ENCODE measurements around the gene ELOF1. TPM values are rescaled to one million over a fixed set of nuclear protein-coding genes. Genes with fewer than 3 reads are reported as not detected.

Gene ELOF1
- total and polyA plus RNA-seq, 4 donors: 18.3 to 79.8 (median 67.4) TPM

GRCh38 chr19:11555246-11555645 is 3.8 kb downstream of the ELOF1 start:
- no peak overlapping the region for H3K27ac ChIP-seq (ENCODE audit: low read depth, low read length)
- no peaks in the 10 kb centered on the region for H3K27me3 ChIP-seq (ENCODE audit: control insufficient read depth, insufficient read depth, low read length)
- 71% methylated on average over 4 of the region's 6 CpGs for WGBS (ENCODE audit: insufficient coverage)
- peak in 1 of 6 donors; percentile 47 for DNase-seq (ENCODE audit: low read depth in 4 of 6, low spot score in 6 of 6)
- peaks cover 55% of the 10 kb centered on the region for H3K36me3 ChIP-seq (ENCODE audit: control insufficient read depth, insufficient read depth, low read length)
- no peak overlapping the region for H3K4me3 ChIP-seq (ENCODE audit: low read depth, low read length)
- peaks cover 39% of the 10 kb centered on the region for H3K4me1 ChIP-seq (ENCODE audit: control insufficient read depth, insufficient read depth, low read length)
- no peaks in the 10 kb centered on the region for H3K9me3 ChIP-seq (ENCODE audit: control insufficient read depth, insufficient read depth, low read length)

- 94% methylated on average over 11 of the region's 12 CpGs for WGBS (ENCODE audit: insufficient coverage)
- no peaks in the 10 kb centered on the region for H3K27me3 ChIP-seq (ENCODE audit: control insufficient read depth, insufficient read depth, low read length)
- peaks cover 62% of the 10 kb centered on the region for H3K36me3 ChIP-seq (ENCODE audit: control insufficient read depth, insufficient read depth, low read length)
- H3K4me3 ChIP-seq (ENCODE audit: low read depth, low read length): no peak overlapping the region
- no peak for DNase-seq (ENCODE audit: low read depth in 4 of 6, low spot score in 6 of 6)
- H3K9me3 ChIP-seq (ENCODE audit: control insufficient read depth, insufficient read depth, low read length): no peaks in the 10 kb centered on the region
- peaks cover 30% of the 10 kb centered on the region for H3K4me1 ChIP-seq (ENCODE audit: control insufficient read depth, insufficient read depth, low read length)
- H3K27ac ChIP-seq (ENCODE audit: low read depth, low read length): no peak overlapping the region
Observed at GRCh38 chr19:11554160-11554559, 4.9 kb downstream of the ELOF1 start.

GRCh38 chr19:11552666-11553372 is 6.2 kb downstream of the ELOF1 start:
- no peak for DNase-seq (ENCODE audit: low read depth in 4 of 6, low spot score in 6 of 6)
- Histone ChIP-seq H3K36me3 (ENCODE audit: control insufficient read depth, insufficient read depth, low read length) (peaks cover 62% of the 10 kb centered on the region), H3K9me3 (ENCODE audit: control insufficient read depth, insufficient read depth, low read length) (no peaks in the 10 kb centered on the region), H3K27me3 (ENCODE audit: control insufficient read depth, insufficient read depth, low read length) (no peaks in the 10 kb centered on the region), H3K4me3 (ENCODE audit: low read depth, low read length) (no peak overlapping the region), H3K27ac (ENCODE audit: low read depth, low read length) (no peak overlapping the region), H3K4me1 (ENCODE audit: control insufficient read depth, insufficient read depth, low read length) (peaks cover 22% of the 10 kb centered on the region)
- WGBS (ENCODE audit: insufficient coverage): 81% methylated on average over 16 of the region's 20 CpGs

GRCh38 chr19:11551603-11552235 is 7.3 kb downstream of the ELOF1 start:
- 82% methylated on average over 25 of the region's 26 CpGs for WGBS (ENCODE audit: insufficient coverage)
- Histone ChIP-seq H3K27ac (ENCODE audit: low read depth, low read length) (no peak overlapping the region), H3K36me3 (ENCODE audit: control insufficient read depth, insufficient read depth, low read length) (peaks cover 58% of the 10 kb centered on the region), H3K27me3 (ENCODE audit: control insufficient read depth, insufficient read depth, low read length) (no peaks in the 10 kb centered on the region), H3K9me3 (ENCODE audit: control insufficient read depth, insufficient read depth, low read length) (no peaks in the 10 kb centered on the region), H3K4me3 (ENCODE audit: low read depth, low read length) (no peak overlapping the region), H3K4me1 (ENCODE audit: control insufficient read depth, insufficient read depth, low read length) (peaks cover 11% of the 10 kb centered on the region)
- DNase-seq (ENCODE audit: low read depth in 4 of 6, low spot score in 6 of 6): no peak

- Histone ChIP-seq H3K4me1 (ENCODE audit: control insufficient read depth, insufficient read depth, low read length) (peaks cover under 1% of the 10 kb centered on the region), H3K27ac (ENCODE audit: low read depth, low read length) (no peak overlapping the region)
- WGBS (ENCODE audit: insufficient coverage): 72% methylated on average over 5 of the region's 8 CpGs
Observed at GRCh38 chr19:11550265-11550664, 8.8 kb downstream of the ELOF1 start.

GRCh38 chr19:11549386-11549953 is 9.6 kb downstream of the ELOF1 start:
- Histone ChIP-seq H3K27me3 (ENCODE audit: control insufficient read depth, insufficient read depth, low read length) (no peaks in the 10 kb centered on the region), H3K4me1 (ENCODE audit: control insufficient read depth, insufficient read depth, low read length) (no peaks in the 10 kb centered on the region), H3K4me3 (ENCODE audit: low read depth, low read length) (no peak overlapping the region), H3K9me3 (ENCODE audit: control insufficient read depth, insufficient read depth, low read length) (no peaks in the 10 kb centered on the region), H3K36me3 (ENCODE audit: control insufficient read depth, insufficient read depth, low read length) (peaks cover 41% of the 10 kb centered on the region), H3K27ac (ENCODE audit: low read depth, low read length) (no peak overlapping the region)
- DNase-seq (ENCODE audit: low read depth in 4 of 6, low spot score in 6 of 6): no peak
- 89% methylated on average over 22 of the region's 24 CpGs for WGBS (ENCODE audit: insufficient coverage)

More at GRCh38 chr19:11550265-11550664, 8.8 kb downstream of the ELOF1 start:
- Histone ChIP-seq H3K27me3 (ENCODE audit: control insufficient read depth, insufficient read depth, low read length) (no peaks in the 10 kb centered on the region), H3K4me3 (ENCODE audit: low read depth, low read length) (no peak overlapping the region), H3K9me3 (ENCODE audit: control insufficient read depth, insufficient read depth, low read length) (no peaks in the 10 kb centered on the region), H3K36me3 (ENCODE audit: control insufficient read depth, insufficient read depth, low read length) (peaks cover 48% of the 10 kb centered on the region)
- no peak for DNase-seq (ENCODE audit: low read depth in 4 of 6, low spot score in 6 of 6)

- no peak overlapping the region for H3K27ac ChIP-seq (ENCODE audit: low read depth, low read length)
- no peaks in the 10 kb centered on the region for H3K9me3 ChIP-seq (ENCODE audit: control insufficient read depth, insufficient read depth, low read length)
Observed at GRCh38 chr19:11547929-11548700, 10.9 kb downstream of the ELOF1 start.

GRCh38 chr19:11541238-11541637 is 17.8 kb downstream of the ELOF1 start:
- Histone ChIP-seq H3K36me3 (ENCODE audit: control insufficient read depth, insufficient read depth, low read length) (no peaks in the 10 kb centered on the region), H3K27ac (ENCODE audit: low read depth, low read length) (no peak overlapping the region), H3K27me3 (ENCODE audit: control insufficient read depth, insufficient read depth, low read length) (peaks cover 23% of the 10 kb centered on the region), H3K4me3 (ENCODE audit: low read depth, low read length) (no peak overlapping the region), H3K9me3 (ENCODE audit: control insufficient read depth, insufficient read depth, low read length) (no peaks in the 10 kb centered on the region), H3K4me1 (ENCODE audit: control insufficient read depth, insufficient read depth, low read length) (peaks cover 16% of the 10 kb centered on the region)
- 74% methylated on average over 3 of the region's 3 CpGs for WGBS (ENCODE audit: insufficient coverage)
- no peak for DNase-seq (ENCODE audit: low read depth in 4 of 6, low spot score in 6 of 6)

More at GRCh38 chr19:11547929-11548700, 10.9 kb downstream of the ELOF1 start:
- DNase-seq (ENCODE audit: low read depth in 4 of 6, low spot score in 6 of 6): no peak
- no peak overlapping the region for H3K4me3 ChIP-seq (ENCODE audit: low read depth, low read length)
- WGBS (ENCODE audit: insufficient coverage): 95% methylated on average over 8 of the region's 14 CpGs
- H3K36me3 ChIP-seq (ENCODE audit: control insufficient read depth, insufficient read depth, low read length): peaks cover 27% of the 10 kb centered on the region
- no peaks in the 10 kb centered on the region for H3K27me3 ChIP-seq (ENCODE audit: control insufficient read depth, insufficient read depth, low read length)
- no peaks in the 10 kb centered on the region for H3K4me1 ChIP-seq (ENCODE audit: control insufficient read depth, insufficient read depth, low read length)

- no peak overlapping the region for H3K4me3 ChIP-seq (ENCODE audit: low read depth, low read length)
- no peaks in the 10 kb centered on the region for H3K36me3 ChIP-seq (ENCODE audit: control insufficient read depth, insufficient read depth, low read length)
- no peaks in the 10 kb centered on the region for H3K9me3 ChIP-seq (ENCODE audit: control insufficient read depth, insufficient read depth, low read length)
- no peak for DNase-seq (ENCODE audit: low read depth in 4 of 6, low spot score in 6 of 6)
- peaks cover 23% of the 10 kb centered on the region for H3K27me3 ChIP-seq (ENCODE audit: control insufficient read depth, insufficient read depth, low read length)
- WGBS (ENCODE audit: insufficient coverage): no CpG with 5 or more reads among the region's 5 CpGs
- H3K27ac ChIP-seq (ENCODE audit: low read depth, low read length): no peak overlapping the region
- peaks cover 19% of the 10 kb centered on the region for H3K4me1 ChIP-seq (ENCODE audit: control insufficient read depth, insufficient read depth, low read length)
Observed at GRCh38 chr19:11540645-11541044, 18.4 kb downstream of the ELOF1 start.

Measured in spinal cord (tissue), 10 donors.